Vagina (tissue), 2 donors: ENCODE measurements around the gene PDXP.

Source experiments
- CTCF ChIP-seq, 3 experiments: fragments of 450-650 bp in 2 of 3; fragments of 200-600 bp in 1 of 3; sonication (generic) in 1 of 3; IDR thresholded peaks; one replicate each; pipeline ENCODE4 v1.5.1; 2017 to 2019; ENCODE audit warnings: antibody characterized with exemption in 3 of 3, mild to moderate bottlenecking in 2 of 3, moderate library complexity in 2 of 3
- POLR2A ChIP-seq, 2 donors: fragments of 450-650 bp; IDR thresholded peaks; one replicate each; pipeline ENCODE4 v1.6.1; 2017; ENCODE audit warnings: antibody characterized with exemption in 2 of 2, mild to moderate bottlenecking in 2 of 2, moderate library complexity in 2 of 2

DNA sequence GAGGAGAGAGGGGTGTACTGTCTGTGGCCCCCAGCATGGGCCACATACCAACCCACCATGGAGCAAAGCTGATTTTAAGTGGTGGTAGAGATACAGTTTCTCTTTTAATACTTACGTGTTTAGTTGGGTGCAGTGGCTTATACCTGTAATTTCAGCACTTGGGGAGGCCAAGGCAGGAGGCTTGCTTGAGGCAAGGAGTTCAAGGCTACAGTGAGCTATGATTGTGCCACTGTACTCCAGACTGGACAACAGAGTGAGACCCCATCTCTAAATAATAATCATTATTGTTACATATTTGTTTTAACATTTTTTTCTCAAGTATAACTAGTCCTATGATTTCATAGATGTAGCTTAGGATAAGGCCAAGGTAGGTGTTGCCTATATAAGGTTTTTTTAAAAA, 41.1 kb upstream of the PDXP start:
- TF ChIP-seq CTCF (IDR thresholded peaks at IDR 0.05) (no peak), POLR2A (IDR thresholded peaks at IDR 0.05) (no peak)
